DMS153 treated with DMSO at 0.1 percent for 48 hours (cell line): ENCODE data around the gene RASGEF1B.

ENCODE experiments used
- DNase-seq: peaks from one replicate; lab custom pipeline; 2025; ENCODE audit not compliant: unreplicated experiment; lab: John Stamatoyannopoulos, UW

Gene RASGEF1B

DNA sequence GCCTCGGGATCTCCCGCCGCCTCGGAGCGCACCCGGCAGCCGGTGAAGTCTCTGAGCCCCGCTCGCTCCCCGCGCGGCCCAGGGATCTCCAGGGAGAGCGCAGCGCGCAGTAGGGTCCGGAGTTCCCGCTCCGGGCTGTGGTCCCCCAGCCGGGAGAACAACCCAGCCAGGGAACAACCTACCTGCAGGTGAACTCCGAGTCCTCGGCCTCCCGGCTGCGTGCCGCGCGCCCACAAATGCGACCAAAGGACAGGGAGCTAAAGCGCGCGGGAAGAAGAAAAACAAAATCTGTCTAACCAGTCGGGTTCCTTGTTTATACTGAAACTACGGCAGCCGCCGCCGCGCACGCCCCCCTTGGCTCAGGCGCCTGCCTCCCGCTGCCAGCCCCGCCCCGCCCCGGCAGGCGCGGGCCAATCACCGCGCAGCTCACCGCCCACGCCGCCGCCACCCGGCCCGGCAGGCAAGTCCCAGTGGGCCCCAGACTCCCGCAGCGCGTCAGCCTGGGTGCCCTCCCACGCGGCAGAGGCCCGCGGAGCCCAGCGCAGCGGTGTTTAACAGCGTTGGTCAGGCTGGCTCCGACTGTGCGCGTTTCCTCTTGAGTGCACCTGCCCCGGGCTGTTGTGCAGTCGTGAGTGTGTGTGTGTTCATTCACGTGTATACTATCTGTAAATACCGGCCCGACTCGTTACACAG is at the start of gene RASGEF1B:
Gene RASGEF1B, minus strand, starts transcription at position 320 of the 693 bp plus-strand sequence. CDS start 12,399 bp downstream, outside the sequence.
- peak; percentile 93 for DNase-seq

DNA sequence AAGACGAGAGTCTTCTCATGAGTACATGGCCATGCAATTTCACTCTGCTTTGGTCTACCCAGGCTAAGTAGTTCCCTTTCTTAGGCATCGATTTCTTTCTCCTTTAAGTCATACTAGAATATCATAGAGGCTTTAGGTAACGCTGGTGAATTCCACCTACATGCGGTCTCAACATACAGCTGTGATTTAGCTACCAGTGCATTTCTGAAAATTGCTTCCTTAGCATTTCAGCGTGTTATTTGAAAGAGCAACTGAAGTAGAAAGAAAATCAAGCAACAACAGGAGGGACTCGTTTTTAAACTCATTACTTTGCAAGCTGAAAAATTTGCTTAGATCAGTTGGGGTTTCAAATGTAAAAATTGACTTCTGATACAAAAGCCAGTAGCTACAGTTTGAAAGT is 48.1 kb upstream of the RASGEF1B start:
- DNase-seq, result no peak

DNA sequence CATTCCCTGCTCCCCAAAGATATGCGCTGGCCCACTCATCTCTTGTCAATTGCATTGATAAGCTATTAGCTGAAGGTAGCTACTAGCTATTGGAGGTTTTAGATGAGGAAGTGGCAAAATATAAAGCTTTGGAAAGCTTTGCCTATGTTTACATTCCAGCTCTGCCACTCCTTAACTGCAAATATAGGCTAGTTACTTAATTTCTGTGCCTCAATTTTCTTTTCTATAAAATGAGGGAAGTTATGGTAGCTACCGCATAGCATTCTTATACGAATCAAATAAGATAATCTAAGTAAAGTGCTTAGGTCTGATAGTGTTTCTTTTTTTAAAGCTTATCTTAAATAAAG is 47.7 kb upstream of the RASGEF1B start:
- no peak for DNase-seq

DNA sequence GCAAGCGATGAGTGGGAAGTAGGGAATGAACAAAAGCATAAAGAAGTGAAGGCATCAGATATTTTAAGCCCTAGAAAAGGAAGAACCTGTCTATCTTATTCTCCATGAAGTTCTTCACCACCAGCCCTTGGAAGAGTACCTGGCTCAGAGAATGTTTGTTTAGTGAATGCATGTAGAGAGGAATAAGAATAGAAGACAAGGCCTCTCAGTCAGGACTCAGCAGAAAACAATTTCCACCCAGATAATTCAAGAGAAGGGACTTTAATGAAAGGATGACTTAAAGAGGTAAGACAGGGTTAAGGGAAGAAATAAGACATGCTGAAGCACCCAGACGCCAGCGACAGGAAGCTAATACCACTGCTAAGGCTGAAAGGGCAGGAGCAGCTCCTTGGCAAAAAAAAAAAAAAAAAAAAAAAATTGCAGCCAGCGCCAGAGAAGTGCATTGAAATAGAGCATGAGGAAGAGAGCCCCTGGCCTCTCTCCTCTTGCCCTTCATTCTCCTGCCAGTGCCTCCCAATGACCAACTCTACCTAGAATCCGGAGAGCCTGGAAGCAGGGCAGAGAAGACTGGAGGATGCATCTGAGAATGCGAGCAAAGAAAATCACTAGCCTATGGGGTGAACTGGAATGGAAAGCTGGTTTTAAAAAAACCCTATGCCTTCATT is 47.2 kb upstream of the RASGEF1B start:
- DNase-seq, result no peak

DNA sequence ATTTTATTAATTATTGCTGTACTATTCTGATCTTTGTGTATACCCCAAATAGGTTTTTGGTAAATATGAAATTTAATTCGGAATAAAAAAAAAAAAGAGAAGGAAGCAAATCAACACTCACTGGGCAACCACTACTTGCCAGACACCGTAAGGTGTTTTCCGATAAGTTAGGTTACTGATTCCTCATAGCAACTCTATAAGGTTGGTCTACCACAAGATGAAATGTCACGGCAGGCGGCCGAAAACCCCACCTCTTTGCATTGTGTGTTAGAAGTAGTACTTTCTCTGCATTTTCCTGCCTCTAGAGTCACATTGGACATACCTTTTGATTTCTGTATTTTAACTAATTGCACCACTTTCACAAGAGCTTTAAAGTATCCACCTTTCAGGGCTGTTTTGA is 44.5 kb upstream of the RASGEF1B start:
- no peak for DNase-seq

DNA sequence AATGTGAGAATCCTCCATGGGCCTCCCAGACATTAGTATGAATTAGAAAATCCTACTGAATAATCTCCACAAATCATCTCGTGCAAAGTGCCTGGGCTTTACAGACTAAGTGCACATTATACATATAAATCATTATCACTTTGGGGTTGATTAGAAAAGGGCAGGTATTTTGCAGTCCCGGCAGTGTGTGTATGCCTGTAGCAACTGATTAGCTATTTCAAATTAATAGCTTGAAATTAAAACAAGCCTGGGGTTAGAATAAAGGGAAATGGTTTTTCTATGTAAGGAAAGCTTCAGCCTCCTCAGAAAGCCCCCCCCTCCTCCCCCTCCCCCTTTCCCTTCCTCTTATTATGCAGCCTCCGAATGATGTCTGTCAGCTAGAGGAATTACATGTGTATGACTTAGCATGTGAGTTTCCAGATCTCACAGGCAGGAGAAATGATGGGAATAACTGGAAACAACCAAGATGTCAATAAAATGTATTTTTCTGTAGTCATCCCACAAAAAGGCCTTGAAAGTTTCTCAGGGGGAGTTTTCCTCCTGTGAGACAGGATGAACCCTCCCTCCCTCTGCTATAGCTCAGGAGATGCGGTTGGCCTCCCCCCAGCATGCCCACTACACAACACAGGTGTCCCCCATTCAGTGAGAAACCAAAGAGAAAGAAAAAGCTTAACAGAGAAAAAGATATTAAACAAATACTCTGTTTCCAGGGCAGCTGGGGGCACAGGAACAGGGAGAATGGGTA is 41.2 kb upstream of the RASGEF1B start:
- no peak for DNase-seq

DNA sequence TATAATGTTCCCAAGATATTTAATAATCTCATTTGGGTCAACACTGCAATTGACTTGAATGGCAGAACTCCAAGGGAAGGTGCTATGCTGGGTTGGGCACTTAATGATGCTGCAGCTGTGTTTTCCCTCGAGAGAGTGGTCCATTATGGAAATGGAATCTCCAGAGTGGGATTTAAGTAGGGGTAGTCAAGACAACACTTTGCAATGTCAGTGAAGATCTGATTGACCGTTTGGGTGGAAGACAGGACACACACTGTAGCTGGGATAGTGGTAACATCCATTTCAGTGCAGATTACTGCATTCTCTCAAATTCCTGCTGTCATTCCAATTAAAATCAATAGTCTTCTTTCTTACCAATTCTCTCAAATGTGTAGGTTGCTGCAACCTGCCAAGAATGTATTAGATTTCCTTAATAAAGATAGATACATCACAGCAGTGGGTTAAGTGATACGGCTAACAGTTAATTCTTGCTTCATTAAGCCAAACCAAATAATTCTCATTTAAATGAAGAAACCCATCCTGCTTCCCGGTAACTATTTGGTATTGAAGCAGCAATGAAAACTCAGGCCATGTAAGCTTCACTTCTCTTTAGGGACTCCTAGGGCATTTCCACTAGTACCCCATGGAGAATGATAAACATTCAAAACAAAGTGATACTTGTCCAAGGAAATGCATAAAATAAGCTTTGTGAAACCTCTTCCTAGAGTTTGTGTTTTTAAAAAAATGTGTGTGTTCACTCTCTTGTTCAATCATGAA is 40.5 kb upstream of the RASGEF1B start:
- DNase-seq, result no peak

DNA sequence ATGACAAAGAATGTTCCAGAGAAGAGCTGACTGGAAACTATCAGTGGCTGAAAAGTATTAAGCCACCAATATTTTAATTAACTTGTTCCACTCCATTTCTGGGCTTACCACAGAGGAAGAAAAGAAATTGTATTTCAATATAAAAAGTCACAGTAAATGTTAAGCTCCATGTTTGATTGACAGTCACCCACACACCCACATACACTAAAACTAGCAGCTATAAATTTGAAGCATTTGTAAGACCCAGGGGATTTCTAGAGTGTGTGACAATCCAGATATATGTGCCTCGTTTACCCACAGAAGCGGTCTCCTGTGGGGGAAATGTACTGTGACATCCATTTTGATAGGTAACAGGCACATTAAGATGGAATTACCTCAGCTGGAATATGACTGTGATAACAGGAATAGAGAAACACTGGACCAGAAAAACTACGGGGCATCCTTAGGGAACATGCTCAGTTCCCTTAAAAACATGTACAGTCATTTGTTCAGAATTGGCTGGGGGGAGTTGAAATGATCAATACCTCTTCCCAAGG is 39.0 kb upstream of the RASGEF1B start:
- no peak for DNase-seq

DNA sequence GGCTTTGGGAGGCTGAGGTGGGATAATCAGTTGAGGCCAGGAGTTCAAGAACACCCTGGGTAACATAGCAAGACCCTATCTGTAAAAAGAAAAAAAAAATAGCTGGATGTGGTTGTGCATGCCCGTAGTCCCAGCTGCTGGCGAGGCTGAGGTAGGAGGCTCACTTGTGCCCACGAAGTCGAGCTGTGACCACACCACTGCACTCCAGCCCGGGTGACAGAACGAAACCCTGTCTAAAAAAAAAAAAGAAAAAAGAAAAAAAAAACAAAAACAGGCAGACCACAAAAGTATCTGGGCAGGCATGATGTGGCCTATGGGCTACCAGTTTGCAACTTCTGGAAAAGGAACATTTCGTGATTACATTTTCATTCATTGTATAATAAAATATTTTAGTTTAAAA is 38.1 kb upstream of the RASGEF1B start:
- no peak for DNase-seq

DNA sequence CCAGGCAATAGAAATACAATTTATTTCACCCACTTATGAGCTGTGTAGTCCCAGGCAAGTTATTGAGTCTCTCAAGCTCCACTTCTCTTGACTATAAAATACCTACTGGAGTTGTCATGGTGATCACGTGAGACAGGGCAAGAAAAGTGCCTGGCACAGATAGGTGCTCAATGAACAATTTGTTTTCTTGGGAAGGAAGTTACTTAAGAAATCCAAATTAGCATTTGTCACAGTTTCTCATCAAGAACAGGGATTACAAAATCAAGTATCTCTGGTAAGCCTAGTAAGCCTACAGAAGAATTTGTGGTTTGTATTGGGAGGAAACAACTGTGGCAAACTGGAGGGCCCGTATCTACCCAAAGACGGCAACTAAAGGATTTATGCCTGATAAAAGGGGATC is 37.5 kb upstream of the RASGEF1B start:
- no peak for DNase-seq

DNA sequence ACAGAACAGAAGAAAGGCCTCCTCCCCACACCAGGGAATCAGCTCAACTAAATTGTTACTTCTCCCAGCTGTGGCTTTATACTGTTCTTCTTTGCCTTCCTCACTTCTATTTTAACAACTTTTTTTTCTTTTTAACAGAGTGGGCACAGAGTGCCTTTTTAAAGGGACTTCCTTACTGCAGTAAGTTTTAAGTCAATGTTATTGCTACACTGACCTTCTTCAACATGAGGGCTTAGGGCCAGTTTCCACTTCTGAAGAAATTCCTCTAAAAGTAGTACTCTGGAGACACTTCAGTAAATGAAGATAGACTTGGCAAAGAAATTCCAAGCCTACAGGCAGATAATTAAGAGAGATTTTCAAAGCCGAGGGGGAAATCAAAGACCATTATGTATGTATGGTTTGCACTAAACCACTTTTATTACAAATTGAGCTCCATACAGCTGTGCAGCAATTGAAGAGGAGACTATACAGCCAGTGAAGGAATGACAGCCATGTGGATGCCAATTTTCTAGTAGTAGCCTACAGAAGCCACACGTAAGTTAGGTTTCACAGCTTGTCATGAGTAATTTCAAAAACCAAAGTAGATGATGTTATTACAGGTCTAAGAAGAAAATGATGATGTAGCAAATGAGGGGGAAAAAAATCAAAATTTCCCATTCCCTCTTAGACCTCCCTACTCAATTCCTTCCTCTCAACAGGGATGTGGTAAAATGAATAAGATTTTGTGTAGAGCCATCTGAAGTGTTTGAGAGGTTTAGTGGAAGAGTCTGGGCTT is 36.9 kb upstream of the RASGEF1B start:
- DNase-seq, result no peak

DNA sequence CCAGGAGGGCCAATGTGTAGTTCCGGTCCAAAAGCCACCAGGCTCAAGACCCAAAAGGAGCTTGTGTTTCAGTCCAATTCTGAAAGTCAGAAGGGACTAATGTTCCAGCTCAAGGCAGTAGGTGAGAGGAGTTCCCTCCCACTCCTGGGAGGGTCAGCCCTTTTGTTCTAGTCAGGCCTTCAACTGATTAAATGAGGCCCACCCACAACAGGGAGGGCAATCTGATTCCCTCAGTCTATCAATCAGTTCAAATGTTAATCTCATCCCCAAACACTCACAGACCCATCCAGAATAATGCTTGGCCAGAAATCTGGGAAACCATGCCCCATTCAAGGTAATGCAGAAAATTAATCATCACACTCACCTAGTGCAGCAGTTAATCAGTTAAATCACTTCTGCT is 35.8 kb upstream of the RASGEF1B start:
- DNase-seq, result no peak

DNA sequence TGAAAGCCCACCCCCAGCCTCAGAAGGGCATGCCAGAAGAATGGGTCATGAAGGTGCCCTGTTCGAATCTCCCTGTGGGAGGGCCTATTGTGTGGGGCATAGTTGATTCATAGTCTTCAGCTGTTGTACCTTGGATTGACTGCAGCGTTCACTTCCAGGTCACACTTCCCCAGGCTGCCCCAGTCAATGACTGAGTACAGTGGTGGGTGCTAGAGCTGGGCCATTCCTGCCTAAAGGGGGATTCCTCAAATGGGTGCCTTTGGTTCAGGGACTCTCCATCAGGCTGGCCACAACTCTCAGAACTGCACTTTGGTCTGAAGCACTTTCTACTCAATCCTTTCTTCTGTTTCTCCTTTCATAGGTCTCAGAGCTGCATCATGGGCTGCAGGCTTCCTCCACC is 35.0 kb upstream of the RASGEF1B start:
- no peak for DNase-seq

DNA sequence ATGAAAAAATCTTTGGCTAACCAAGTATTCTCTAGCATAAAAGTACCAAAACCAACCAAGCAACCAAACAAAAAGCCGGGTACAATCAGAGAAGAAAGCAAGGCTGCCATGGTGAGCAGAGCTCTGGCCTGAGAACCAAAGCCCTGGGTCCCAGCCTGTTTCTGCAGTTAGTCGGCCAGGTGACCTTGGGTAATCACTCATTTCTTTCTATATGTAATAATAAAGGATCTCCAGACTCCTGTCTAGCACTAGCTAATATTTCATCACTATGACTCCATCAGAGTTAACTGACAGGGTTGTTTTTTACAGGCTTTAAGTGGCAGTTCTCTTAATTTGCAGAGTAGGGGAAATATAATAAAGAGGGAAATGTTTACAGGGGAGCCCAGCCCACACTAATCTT is 34.0 kb upstream of the RASGEF1B start:
- DNase-seq, result no peak

DNA sequence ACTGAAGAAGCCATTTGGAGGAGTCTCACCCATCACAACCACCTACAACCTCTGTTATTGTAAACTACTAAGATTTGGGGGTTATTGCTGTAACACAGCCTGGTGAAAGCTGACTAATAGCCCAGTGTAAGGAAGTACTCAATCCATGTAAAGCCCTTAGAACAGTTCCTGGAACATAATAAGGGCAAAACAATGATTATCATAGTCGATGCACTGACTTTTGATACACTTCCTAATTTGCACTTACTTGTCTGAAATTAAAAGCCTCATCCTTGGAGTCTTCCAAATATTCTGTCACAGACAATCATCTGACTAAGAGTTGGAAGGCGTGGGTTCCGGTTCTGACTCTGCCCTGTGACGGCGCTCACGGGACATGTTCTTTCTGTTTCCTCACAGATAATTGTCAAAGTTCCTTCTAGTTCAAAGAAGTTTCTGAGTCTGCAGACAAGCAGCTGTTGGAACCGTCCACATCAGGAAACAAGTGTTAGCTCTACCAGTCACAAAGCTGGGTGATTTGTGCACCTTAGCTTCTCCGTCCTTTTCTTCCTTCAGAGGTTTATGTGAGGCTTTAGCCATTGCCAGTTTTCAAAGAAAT is 33.4 kb upstream of the RASGEF1B start:
- no peak for DNase-seq

DNA sequence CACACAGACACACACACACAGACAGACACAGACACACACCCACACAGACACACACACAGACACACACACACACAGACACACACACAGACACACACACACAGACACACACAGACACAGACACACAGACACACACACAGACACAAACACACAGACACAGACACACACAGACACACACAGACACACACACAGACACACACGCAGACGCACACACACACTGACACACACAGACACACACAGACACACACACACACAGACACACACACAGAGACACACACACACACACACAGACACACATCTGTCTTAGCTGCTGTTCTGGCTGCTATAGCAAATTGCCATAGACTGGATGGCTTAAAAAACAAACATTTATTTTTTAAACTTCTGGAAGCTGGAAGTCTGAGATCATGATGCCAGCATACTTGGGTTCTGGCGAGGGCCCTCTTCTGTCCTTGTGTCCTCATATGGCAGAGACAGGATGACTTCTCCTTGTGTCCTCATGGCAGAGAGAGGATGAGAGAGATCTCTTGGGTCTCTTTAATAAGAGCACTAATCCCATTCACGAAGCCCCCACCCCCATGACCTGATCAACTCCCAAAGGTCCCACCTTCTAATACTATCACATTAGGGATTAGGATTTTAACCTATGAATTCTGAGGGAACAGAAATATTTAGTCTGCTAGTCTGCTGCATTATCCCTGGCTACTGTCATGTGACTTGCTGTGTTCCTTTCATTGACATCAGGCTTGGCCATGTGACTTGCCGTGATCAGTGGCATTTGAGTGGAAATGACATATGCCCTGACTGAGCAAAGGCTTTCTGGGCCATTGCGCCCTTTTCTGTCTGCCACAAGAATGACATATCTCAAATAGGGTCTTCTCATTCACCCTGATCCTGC is 32.7 kb upstream of the RASGEF1B start:
- DNase-seq, result no peak

DNA sequence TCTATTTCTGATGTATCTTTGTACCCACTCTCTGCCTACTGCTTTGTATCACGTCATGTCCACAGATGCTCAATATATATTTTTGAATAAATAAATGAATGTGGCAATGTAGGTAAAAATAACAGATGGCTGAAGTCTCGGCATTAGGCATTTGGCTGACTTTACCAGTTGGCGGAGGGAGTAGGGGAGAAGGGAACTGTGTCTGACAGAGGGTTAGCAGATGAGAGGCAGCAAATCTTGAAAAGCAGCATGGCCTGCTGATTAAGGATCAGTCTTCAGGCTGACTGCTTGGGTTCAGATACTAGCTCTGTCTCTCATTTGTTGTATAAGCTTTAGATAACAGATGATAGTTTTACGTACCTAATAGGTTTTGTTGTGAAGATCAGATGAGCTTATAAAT is 31.9 kb upstream of the RASGEF1B start:
- no peak for DNase-seq

DNA sequence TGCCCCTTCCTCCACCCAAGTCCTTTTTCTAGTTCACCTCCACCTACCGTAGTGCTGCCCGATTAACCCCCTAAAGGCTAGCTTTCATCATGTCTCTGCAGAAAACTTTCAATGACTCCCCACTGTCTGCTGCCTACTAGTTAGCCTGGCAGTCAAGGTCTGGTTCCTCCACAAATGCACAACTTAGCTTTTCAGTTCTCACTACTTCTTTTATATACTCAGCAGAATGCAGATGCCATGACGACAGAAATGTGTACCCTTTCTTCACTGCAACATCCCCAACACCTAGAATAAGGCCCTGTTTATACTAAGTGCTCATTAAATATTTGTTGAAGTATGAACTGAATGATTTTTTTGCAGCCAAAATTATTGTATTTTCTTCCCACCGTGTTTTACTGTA is 30.9 kb upstream of the RASGEF1B start:
- no peak for DNase-seq

DNA sequence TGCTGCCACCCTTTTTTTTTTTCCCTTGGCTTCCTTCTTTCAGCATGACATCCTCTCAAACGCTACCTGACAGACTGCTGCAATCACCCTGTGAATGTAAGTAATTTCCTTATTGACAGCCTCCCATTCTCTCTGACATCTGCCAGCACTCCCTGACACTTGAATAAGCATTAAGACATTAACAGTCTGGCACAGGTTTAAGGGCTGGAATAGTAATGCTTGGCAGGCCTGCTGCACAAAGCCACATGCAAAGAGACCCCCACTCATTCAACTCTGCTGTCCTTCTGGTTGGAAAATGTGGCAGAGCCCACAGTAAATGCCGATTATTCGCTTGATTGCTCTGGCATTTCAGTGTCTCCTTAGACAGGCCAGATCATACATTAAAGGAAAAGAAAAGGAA is 28.1 kb upstream of the RASGEF1B start:
- peak; percentile 14 for DNase-seq
